ENCODE results near the gene C1orf21.

Gene C1orf21

DNA sequence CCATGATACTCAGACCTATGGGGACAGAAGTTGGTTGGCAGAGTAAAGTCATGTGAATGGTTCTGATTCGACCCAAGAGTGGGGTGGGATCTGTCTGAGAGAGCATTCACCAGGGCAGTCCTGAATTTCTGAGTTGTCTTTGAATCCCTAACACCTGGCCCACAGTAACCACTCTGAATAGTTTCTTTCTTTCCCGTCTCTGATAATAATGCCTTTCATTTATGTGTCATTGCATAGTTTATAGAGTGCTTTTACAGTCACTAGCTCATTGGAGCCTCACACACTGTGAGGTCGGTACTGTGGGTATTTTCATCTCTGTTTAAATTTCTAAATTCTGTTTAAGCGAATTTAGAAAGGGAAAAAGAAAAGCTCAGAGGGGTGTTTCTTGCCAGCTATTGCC is 147.1 kb downstream of the C1orf21 start:
- Histone ChIP-seq H3K27ac (no peak overlapping the region), H3K9me3 (ENCODE audit: low read depth, low read length) (peaks cover 13% of the 10 kb centered on the region; the same call in 1 of the 2 replicates), H3K36me3 (ENCODE audit: insufficient read depth, low read length) (peaks cover 12% of the 10 kb centered on the region; the same call in 1 of the 2 replicates), H3K4me3 (no peak overlapping the region), H3K9ac (ENCODE audit: insufficient read length) (no peak overlapping the region)
- no peak for TF ChIP-seq FOXP2 (optimal IDR thresholded peaks at IDR 0.05; ENCODE audit: control extremely low read depth, extremely low read length, insufficient read depth)
- TF ChIP-seq POLR2AphosphoS5 (IDR thresholded peaks at IDR 0.05; ENCODE audit: borderline replicate concordance, low read depth, low read length): no peak
- no peak for TF ChIP-seq EZH2 (IDR thresholded peaks at IDR 0.05)
- no peak for DNase-seq (ENCODE audit: low read depth, low spot score)

DNA sequence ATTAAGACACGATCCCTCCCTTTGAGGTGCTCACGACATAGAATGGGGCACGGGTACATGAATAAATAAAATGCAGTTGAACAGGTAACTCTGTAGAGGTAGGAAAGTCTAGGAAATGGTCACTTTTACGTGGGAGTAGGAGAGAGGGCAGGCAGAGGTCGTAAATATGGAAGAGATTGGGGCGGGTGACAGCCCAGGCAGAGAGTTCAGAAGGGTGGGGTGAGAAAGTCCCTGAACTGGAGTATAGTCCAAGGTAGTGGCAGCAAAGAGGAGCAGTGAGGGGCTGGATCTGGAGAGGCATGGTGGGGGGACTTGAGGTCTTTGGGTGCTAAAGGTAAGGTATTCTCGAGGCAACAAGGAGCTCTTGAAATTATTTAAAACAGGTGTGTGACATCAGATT is 147.9 kb downstream of the C1orf21 start:
- H3K27ac ChIP-seq: no peak overlapping the region
- no peak for TF ChIP-seq FOXP2 (optimal IDR thresholded peaks at IDR 0.05; ENCODE audit: control extremely low read depth, extremely low read length, insufficient read depth)
- TF ChIP-seq EZH2 (IDR thresholded peaks at IDR 0.05): no peak
- TF ChIP-seq POLR2AphosphoS5 (IDR thresholded peaks at IDR 0.05; ENCODE audit: borderline replicate concordance, low read depth, low read length): no peak

DNA sequence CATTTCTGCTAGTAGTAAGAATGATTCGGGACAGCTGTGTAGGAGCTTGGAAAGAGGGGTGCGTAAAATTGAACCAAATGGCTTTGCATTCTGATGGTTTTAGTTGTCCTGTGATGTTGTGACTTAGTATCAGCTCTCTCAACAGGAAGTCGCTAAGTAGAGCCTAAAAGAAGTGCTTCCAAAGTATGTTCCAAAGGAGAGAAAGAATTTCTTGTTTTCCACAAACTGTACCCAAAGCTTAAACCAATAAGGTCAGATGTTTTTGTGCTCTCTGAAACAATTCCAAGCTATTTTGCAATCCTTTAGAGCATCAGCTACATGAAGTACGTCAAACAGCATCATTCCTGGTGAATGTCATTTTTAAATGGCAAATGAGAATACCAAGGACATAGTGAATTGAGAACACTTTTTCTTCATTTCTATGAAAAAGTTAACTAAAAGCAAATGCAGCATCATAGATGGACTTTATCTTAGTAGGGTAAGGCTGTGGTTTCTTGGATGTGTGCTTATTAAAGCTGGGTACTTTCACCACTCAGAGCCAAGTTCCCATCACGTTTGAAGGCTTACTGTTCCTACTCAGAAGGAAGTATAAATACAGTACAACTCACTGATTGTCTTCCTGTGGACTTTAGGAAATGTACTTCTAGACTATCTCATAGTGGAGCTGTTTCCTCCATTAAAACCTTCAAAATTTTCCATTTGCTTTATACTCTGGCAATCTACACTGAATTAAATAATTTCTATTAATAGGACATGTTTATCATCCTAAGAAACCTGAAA is 148.6 kb downstream of the C1orf21 start:
- DNase-seq (ENCODE audit: low read depth, low spot score): no peak
- Histone ChIP-seq H3K9ac (ENCODE audit: insufficient read length) (no peak overlapping the region), H3K36me3 (ENCODE audit: insufficient read depth, low read length) (peaks cover 15% of the 10 kb centered on the region; the same call in 1 of the 2 replicates), H3K4me3 (no peak overlapping the region), H3K9me3 (ENCODE audit: low read depth, low read length) (peaks cover 13% of the 10 kb centered on the region; the same call in 1 of the 2 replicates), H3K27ac (no peak overlapping the region)
- TF ChIP-seq POLR2AphosphoS5 (IDR thresholded peaks at IDR 0.05; ENCODE audit: borderline replicate concordance, low read depth, low read length) (no peak), FOXP2 (optimal IDR thresholded peaks at IDR 0.05; ENCODE audit: control extremely low read depth, extremely low read length, insufficient read depth) (no peak), EZH2 (IDR thresholded peaks at IDR 0.05) (no peak)

More for the DNA sequence above, 147.9 kb downstream of the C1orf21 start:
- peaks cover 13% of the 10 kb centered on the region; the same call in 1 of the 2 replicates for H3K9me3 ChIP-seq (ENCODE audit: low read depth, low read length)
- DNase-seq (ENCODE audit: low read depth, low spot score): no peak
- H3K9ac ChIP-seq (ENCODE audit: insufficient read length): no peak overlapping the region
- H3K4me3 ChIP-seq: no peak overlapping the region
- H3K36me3 ChIP-seq (ENCODE audit: insufficient read depth, low read length): peaks cover 13% of the 10 kb centered on the region; the same call in 1 of the 2 replicates

DNA sequence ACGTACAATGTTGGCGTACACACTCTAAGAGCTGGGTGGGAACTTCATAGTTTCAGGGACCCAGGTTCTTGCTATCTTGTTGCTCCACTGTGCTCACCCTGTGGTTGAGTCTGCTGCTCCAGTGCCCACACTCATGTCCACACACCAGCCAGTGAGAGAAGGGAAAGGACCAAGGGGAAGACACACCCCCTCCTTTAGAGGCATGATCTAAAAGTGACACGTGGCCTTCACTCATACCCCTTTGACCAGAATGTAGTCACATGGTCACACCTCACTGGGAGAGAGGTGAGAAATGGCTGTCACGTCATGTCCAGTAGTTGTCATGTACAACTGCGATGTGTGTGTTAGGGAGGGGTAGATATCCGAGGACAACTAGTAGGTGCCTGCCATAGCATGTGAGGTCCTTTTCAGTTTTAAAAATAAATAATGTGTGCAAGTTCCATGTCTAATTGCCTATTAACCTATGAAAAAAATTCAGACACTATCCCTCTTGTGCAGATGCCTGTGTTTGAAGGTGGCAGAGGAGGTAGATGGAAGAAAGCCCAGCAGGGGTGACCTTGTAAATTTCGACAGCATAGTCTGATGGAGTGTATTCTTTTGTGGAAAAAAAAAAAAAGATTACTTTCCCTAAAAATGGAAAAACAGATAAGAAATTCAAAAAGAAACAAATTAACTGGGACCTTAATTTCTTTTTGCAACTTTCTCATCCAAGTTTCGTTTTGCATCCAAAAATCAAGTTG is 149.6 kb downstream of the C1orf21 start:
- no peak overlapping the region for H3K4me3 ChIP-seq
- TF ChIP-seq EZH2 (IDR thresholded peaks at IDR 0.05) (no peak), FOXP2 (optimal IDR thresholded peaks at IDR 0.05; ENCODE audit: control extremely low read depth, extremely low read length, insufficient read depth) (no peak), POLR2AphosphoS5 (IDR thresholded peaks at IDR 0.05; ENCODE audit: borderline replicate concordance, low read depth, low read length) (no peak)
- H3K36me3 ChIP-seq (ENCODE audit: insufficient read depth, low read length): peaks cover 15% of the 10 kb centered on the region; the same call in 1 of the 2 replicates
- H3K27ac ChIP-seq: no peak overlapping the region
- peaks cover 13% of the 10 kb centered on the region; the same call in 1 of the 2 replicates for H3K9me3 ChIP-seq (ENCODE audit: low read depth, low read length)
- DNase-seq (ENCODE audit: low read depth, low spot score): no peak
- H3K9ac ChIP-seq (ENCODE audit: insufficient read length): no peak overlapping the region

DNA sequence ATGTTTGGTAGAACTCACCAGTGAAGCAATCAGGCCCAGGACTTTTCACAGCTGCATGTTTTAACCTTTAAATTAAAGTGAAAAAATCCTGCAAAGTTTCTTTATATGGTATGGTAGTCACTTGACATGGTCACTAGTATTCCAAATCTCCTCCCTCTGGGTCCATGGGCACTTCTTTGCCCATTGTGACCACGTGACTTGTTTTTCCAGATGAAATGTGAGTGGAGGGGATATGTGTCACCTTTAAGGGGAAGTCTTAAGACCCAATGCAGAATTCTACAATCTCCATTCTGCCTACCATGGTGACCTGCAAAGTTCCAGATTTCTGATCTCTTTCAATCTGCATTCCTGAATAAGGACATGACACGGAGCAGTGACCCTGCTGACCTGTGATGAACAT is 152.8 kb downstream of the C1orf21 start:
- Histone ChIP-seq H3K36me3 (ENCODE audit: insufficient read depth, low read length) (peaks cover 15% of the 10 kb centered on the region; the same call in 1 of the 2 replicates), H3K9ac (ENCODE audit: insufficient read length) (no peak overlapping the region), H3K27ac (no peak overlapping the region), H3K9me3 (ENCODE audit: low read depth, low read length) (peaks cover 13% of the 10 kb centered on the region; the same call in 1 of the 2 replicates), H3K4me3 (no peak overlapping the region)
- no peak for DNase-seq (ENCODE audit: low read depth, low spot score)
- no peak for TF ChIP-seq POLR2AphosphoS5 (IDR thresholded peaks at IDR 0.05; ENCODE audit: borderline replicate concordance, low read depth, low read length)

DNA sequence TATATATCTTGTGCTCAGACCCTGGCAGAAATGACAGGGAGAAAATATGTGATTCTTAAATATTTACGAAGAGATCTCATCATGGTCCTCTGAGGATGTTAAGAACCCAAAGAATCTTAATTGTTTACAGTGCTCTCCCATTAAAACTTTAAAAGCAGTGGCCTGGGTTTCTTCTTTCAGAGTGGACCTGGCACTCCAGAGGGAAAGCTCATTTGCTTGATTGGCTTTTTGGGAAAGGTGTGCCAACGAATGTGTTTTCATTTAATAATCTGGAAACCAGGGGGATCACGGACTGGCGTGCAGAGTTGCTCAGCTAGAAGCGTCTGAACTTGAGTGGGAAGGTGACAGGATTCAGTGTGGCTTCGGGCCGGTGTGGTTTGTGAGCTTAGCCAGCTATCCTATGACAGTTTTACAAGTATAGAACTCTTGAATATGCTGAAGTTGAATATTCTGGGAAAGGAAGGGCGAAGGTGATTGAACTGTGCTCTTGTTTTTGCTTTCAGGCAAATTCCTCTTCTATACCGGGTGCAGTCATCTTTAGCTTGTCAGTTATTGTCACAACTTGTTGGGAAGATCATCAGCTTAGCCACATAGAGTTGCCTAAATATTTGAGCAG is 154.8 kb downstream of the C1orf21 start:
- Histone ChIP-seq H3K36me3 (ENCODE audit: insufficient read depth, low read length) (0 out of 2 replicates have a peak, but pooled peaks cover 3% of the 10 kb centered on the region), H3K4me3 (no peak overlapping the region), H3K27ac (no peak overlapping the region), H3K9me3 (ENCODE audit: low read depth, low read length) (peaks cover 12% of the 10 kb centered on the region; the same call in 1 of the 2 replicates), H3K9ac (ENCODE audit: insufficient read length) (no peak overlapping the region)
- no peak for DNase-seq (ENCODE audit: low read depth, low spot score)
- no peak for TF ChIP-seq FOXP2 (optimal IDR thresholded peaks at IDR 0.05; ENCODE audit: control extremely low read depth, extremely low read length, insufficient read depth)
- TF ChIP-seq POLR2AphosphoS5 (IDR thresholded peaks at IDR 0.05; ENCODE audit: borderline replicate concordance, low read depth, low read length): no peak
- TF ChIP-seq EZH2 (IDR thresholded peaks at IDR 0.05): no peak

DNA sequence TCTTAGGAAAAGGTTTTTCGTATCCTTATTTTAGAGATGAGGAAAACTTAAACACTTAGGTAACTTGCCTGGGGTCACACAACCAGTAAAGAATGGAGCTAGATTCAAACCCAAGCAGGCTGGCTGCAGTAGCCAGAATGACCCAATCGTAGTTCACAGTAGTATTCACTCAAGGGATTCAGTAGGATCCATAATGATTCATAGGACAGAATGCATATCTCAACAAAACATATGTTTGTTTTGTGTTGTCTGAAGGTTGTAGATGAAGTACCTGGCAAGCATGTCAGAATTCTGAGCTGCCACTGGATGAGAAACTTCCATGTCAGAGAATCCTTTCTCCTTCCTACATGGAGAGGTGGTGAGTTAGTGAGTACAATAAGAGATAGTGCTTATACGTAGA is 155.5 kb downstream of the C1orf21 start:
- no peak for DNase-seq (ENCODE audit: low read depth, low spot score)
- Histone ChIP-seq H3K27ac (no peak overlapping the region), H3K9ac (ENCODE audit: insufficient read length) (no peak overlapping the region), H3K36me3 (ENCODE audit: insufficient read depth, low read length) (0 out of 2 replicates have a peak, but pooled peaks cover 3% of the 10 kb centered on the region), H3K9me3 (ENCODE audit: low read depth, low read length) (peaks cover 7% of the 10 kb centered on the region; the same call in 1 of the 2 replicates), H3K4me3 (no peak overlapping the region)
- no peak for TF ChIP-seq POLR2AphosphoS5 (IDR thresholded peaks at IDR 0.05; ENCODE audit: borderline replicate concordance, low read depth, low read length)
- no peak for TF ChIP-seq FOXP2 (optimal IDR thresholded peaks at IDR 0.05; ENCODE audit: control extremely low read depth, extremely low read length, insufficient read depth)
- no peak for TF ChIP-seq EZH2 (IDR thresholded peaks at IDR 0.05)

DNA sequence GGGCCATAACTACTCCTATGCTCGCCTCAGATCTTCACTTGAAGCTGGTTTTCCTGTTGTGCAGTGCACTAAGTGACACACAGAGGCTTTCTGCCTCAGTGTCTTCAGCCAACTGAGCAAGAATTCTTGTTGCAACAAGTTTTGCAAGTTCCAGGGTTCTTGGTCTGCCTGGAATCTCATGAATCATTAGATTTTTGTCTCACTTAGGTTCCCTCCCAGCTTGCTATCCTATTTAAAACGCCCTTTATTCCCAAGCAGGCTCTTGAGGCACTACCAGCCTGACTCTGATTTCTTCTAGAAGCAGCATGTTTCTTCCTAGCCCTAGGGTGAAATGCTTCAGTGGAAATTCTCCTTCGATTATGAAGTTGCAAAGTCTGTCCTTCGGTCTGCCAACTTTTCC is 158.8 kb downstream of the C1orf21 start:
- H3K4me3 ChIP-seq: peak overlapping the region; percentile 32; the same call in 1 of the 2 replicates
- DNase-seq (ENCODE audit: low read depth, low spot score): peak; percentile 93
- no peaks in the 10 kb centered on the region for H3K36me3 ChIP-seq (ENCODE audit: insufficient read depth, low read length)
- H3K27ac ChIP-seq: peak overlapping the region; percentile 84
- no peak overlapping the region for H3K9ac ChIP-seq (ENCODE audit: insufficient read length)
- H3K9me3 ChIP-seq (ENCODE audit: low read depth, low read length): no peaks in the 10 kb centered on the region
- TF ChIP-seq POLR2AphosphoS5 (IDR thresholded peaks at IDR 0.05; ENCODE audit: borderline replicate concordance, low read depth, low read length): no peak; the same call in 1 of the 2 replicates
- no peak for TF ChIP-seq FOXP2 (optimal IDR thresholded peaks at IDR 0.05; ENCODE audit: control extremely low read depth, extremely low read length, insufficient read depth)
- TF ChIP-seq EZH2 (IDR thresholded peaks at IDR 0.05): no peak
